SW 1271 (cell line): Measurements from ENCODE around the gene BCR.
"Not testable (repeated sequence)": the region's sequence is repeated elsewhere in the genome, so short reads cannot be mapped to it uniquely, and the experiment has no call there.

Experiments used
- DNase-seq, 2 experiments: peaks; one replicate each; lab custom pipeline; 2025; lab: John Stamatoyannopoulos, UW

The BCR gene

GRCh38 chr22:23291806-23292452, 111.6 kb downstream of the BCR start:
- DNase-seq: no peak

- DNase-seq: no peak
These were observed 112.4 kb downstream of the BCR start for GRCh38 chr22:23292453-23293350.

DNA sequence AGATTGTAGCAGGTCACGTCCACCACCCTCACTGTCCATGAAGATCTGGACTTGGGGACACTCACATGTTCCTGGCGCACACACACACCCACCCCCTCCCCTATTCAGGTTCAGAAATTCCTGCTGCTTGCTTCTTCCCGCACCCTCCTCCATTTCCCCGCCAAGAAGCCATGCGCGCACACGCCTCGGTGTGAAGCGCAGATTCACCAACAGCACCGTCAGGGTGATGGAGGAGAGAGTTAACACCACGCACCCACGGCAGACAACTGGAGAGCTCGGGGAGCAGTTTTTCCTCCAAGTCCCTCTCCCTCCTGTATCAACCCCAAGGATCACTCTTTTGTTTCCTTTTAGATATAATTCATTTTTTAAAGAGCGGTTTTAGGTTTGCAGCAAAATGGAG, 113.4 kb downstream of the BCR start:
- DNase-seq: no peak

DNA sequence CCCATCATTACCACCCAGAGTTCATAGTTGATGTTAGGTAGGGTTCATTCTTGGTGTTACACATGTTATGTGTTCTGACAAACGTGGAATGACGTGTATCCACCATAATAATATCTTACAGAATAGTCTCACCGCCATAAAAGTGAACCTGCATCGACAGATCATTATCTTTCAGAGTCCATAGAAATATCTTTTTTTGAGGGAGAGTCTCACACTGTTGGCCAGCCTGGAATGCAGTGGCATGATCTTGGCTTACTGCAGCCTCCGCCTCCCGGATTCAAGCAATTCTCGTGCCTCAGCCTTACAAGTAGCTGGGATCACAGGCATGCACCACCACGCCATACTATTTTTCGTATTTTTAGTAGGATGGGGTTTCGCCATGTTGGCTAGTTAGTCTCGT, 113.9 kb downstream of the BCR start:
- no peak for DNase-seq

GRCh38 chr22:23300476-23300875, 120.2 kb downstream of the BCR start:
- DNase-seq: no peak

- no peak for DNase-seq
These were observed 121.3 kb downstream of the BCR start for GRCh38 chr22:23301591-23301990.

DNA sequence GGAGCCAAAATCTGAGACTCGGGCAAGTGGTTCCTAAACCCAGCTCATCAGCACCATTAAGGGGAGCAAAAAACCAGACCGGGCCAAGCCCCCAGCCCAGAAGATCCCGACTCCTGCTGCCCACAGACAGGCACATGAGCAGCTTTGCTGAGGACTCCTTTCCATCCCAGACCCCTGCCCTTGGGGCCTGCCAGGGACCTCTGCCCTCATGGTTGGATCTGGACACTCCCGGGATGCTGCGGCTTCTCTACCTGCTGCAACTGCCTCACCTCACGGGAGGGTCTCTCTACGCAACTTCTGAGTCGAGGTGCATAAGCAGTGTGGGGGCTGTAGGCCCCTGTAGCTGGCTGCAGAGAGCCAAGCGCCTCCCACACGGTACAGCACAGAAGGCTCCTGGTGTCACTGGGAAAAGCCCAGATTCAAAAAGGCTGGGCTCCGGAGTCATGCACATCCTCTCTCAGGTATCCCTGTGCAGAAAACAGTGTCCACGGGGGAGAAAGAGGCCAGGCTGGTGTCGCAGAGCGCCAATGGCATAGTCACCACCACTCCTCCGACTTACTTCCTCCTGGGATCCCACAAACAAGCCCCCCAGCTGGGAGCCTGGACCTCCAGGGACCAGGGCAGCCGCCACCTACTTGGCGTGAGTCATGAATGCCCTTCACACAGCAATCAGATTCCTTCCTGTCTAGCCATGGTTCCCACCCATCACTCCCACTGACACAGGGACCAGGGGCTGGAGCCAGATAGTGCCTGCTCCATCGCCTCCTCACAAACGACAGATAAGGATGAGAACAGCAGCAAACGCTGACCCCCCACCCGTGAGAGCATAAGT, 122.1 kb downstream of the BCR start:
- no peak for DNase-seq

DNA sequence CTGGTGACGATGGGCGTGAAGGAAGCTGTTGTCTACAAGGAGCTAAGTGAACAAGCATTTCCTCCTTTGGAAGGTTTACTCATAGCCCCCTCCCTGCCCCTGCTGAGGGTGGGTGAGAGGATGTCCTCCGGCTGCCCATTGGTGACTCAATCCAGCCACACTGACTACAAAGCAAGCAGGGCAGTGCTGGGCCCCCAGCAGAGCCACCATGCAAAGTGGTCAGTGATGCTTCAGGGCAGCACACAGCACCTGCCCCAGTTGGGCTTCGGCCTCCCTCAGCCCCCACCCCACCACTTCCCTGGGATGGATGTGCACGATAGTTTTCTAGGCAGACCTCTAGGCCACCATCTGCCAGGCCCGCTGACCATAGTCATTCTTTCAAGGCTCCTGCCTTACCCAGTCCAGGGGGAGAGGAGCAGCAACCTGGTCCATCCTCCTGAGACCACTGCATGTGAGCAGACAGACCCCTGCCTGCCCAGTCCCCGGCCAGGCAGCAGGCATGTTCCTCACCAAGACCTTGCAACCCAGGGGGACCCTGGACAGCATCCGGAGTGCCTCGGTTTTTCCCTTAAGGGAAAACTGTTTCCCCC, 125.1 kb downstream of the BCR start:
- DNase-seq: peak in 1 of 2 experiments; percentile 4

DNA sequence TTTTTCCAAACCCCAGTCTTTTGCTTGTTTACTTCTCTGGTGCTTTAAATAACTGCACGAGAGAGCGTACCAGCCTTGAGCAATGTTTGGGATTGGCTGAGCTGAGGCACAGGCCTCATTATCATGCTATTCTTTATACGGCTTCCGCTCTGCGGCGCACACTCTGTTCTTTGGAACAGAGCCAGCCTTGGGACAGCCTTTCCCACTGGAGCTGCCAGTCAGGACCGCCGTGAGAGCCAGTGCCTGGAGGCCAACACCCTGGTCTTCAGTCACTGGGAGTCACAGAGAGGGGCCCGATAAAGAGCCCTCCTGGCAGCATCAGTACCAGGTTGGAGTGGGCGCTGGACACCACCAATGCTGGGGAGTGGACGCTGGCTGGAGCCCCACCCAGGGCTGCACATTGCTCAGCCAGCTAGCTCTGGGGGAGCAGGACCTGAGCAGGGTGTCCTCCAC, 125.6 kb downstream of the BCR start:
- DNase-seq: no peak

- DNase-seq: no peak
These were observed 126.2 kb downstream of the BCR start for GRCh38 chr22:23306438-23306921.

DNA sequence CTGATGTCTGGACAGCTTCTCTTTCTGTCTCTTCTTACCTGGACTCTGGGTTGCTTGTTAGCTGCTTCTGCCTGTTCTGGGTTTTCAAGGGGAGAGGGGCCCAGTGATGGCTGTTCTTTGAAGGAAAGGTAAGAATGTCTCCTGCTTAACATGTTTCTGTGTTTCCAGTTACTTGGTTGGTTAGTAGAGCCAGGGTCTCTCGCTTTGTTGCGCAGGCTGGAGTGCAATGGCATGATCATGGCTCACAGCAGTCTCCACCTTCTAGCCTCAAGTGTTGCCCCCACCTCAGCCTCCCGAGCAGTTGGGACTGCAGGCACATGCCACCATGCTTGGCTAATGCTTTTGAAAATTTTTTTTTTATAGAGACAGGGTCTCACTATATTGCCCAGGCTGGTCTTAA, 126.6 kb downstream of the BCR start:
- DNase-seq: no peak

- DNase-seq: not testable (repeated sequence)
These were observed 127.2 kb downstream of the BCR start for GRCh38 chr22:23307511-23307910.

GRCh38 chr22:23309261-23309660, 129.0 kb downstream of the BCR start:
- not testable (repeated sequence) for DNase-seq

DNA sequence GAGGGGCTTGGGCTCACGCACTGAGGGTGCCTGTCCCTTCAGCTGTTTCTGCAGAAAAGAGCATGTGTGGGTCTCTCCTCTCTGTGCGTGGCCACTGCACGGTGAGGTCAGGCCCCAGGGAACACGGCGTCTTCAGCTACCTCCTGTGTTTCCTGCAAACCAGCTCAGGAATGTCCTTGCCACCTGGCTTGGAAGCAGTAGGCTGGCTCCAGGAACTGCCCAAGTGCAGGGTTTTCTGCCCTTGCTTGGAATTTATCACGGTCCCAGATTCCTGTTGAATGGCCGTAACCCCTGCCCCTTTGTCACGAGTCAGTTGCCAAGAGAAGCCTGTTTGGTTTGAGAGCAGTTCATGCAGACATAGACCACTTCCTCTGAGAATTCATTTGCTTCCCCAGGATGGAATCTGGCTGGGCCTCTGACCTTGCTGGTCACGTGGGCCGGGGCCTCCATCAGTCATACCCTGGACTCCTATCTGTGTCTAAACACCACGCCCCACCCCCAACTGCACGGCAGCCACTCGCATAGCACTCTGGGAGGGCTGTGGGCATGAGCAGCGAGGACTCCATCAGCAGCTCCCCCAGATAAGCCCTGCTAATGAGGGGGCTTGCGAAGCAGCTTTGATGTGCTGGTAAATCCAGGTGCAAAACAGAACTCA, 130.3 kb downstream of the BCR start:
- DNase-seq: not testable (repeated sequence)

DNA sequence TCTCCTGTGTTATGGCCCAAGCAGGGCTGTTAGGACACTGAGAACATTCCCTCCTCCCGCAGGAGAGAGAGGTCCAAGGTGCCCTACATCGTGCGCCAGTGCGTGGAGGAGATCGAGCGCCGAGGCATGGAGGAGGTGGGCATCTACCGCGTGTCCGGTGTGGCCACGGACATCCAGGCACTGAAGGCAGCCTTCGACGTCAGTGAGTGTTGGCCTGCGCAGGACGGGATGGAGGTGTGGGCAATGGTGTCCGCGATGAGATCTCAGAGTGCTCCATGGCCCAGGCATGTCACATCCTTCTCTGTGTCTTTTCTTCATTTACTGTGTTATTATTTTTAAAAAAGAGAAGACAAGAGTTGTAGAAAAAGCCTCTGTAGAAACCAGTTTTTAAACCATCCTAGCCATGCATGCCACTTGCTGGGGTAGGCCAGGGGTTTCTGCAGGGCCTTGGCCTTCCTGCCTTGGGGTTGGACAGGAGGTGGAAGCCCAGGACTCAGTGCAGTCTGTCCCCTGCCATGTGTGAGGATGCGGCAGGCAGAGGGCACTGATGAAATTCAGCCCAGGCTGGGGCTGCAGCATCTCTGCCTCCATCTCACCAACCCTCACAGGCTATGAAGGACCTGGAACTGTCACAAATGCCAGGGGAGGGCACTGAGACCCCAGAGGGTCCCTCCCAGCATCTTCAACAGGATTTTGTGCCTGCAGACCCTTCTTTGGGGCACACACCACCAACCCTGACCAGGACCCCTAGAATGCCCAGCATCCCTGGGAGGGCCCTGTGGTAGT, 131.5 kb downstream of the BCR start:
- DNase-seq: not testable (repeated sequence)

GRCh38 chr22:23313791-23314567, 133.7 kb downstream of the BCR start:
- no peak for DNase-seq

DNA sequence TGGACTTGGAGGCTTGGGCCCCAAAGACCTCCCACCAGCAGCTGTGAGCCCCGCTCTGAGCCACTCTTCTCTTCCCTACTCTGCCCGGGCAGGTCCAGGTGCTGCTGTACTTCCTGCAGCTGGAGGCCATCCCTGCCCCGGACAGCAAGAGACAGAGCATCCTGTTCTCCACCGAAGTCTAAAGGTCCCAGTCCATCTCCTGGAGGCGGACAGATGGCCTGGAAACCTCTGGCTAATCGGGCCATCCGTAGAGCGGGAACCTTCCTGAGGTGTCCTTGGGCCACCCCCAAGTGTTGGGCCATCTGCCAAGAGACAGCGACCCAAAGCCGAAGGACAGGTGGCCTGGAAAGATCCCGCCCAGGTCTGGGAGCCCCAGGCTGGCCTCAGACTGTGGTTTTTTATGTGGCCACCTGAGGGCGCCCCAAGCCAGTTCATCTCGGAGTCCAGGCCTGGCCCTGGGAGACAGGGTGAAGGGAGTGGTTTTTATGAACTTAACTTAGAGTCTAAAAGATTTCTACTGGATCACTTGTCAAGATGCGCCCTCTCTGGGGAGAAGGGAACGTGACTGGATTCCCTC, 135.1 kb downstream of the BCR start:
- peak in 1 of 2 experiments; percentile 75 for DNase-seq

- DNase-seq: not testable (repeated sequence)
These were observed 136.3 kb downstream of the BCR start for GRCh38 chr22:23316596-23316995.

GRCh38 chr22:23318316-23318715, 138.0 kb downstream of the BCR start:
- not testable (repeated sequence) for DNase-seq
